Femur (tissue), 1 donor: ENCODE results near the gene WWC1.
A peak's percentile ranks its signal among the peaks of the same experiment; 100 is the strongest.

ENCODE experiments used
- DNase-seq: peaks from one replicate; pipeline ENCODE4 v3.0.0-alpha.2; 2017

The WWC1 gene

GRCh38 chr5:168291342-168291963, at the start of gene WWC1:
Gene WWC1 (plus strand): TSS chr5:168291645. CDS start chr5:168292153, 508 bp downstream.
- peak; percentile 48 for DNase-seq

- DNase-seq = no peak
Measured at GRCh38 chr5:168244838-168245559, 46.4 kb upstream of the WWC1 start.

- no peak for DNase-seq
Measured at GRCh38 chr5:168249923-168250322, 41.5 kb upstream of the WWC1 start.

- DNase-seq = no peak
Measured at GRCh38 chr5:168251259-168251658, 40.2 kb upstream of the WWC1 start.

- DNase-seq = no peak
Measured at GRCh38 chr5:168254013-168254693, 37.3 kb upstream of the WWC1 start.

GRCh38 chr5:168260353-168261226, 30.9 kb upstream of the WWC1 start:
- no peak for DNase-seq

- DNase-seq = peak; percentile 34
Measured at GRCh38 chr5:168261227-168261571, 30.2 kb upstream of the WWC1 start.

- no peak for DNase-seq
Measured at GRCh38 chr5:168262042-168262743, 29.3 kb upstream of the WWC1 start.

- no peak for DNase-seq
Measured at GRCh38 chr5:168263121-168263520, 28.3 kb upstream of the WWC1 start.

GRCh38 chr5:168266016-168266415, 25.4 kb upstream of the WWC1 start:
- no peak for DNase-seq

GRCh38 chr5:168268949-168269936, 22.2 kb upstream of the WWC1 start:
- DNase-seq = peak; percentile 93

- no peak for DNase-seq
Measured at GRCh38 chr5:168269937-168270330, 21.5 kb upstream of the WWC1 start.

- no peak for DNase-seq
Measured at GRCh38 chr5:168270476-168270875, 21.0 kb upstream of the WWC1 start.

- no peak for DNase-seq
Measured at GRCh38 chr5:168273056-168273980, 18.1 kb upstream of the WWC1 start.

GRCh38 chr5:168274406-168274805, 17.0 kb upstream of the WWC1 start:
- no peak for DNase-seq

GRCh38 chr5:168275940-168276339, 15.5 kb upstream of the WWC1 start:
- no peak for DNase-seq

GRCh38 chr5:168282120-168282519, 9.3 kb upstream of the WWC1 start:
- DNase-seq = no peak

GRCh38 chr5:168284809-168285208, 6.6 kb upstream of the WWC1 start:
- DNase-seq = no peak

GRCh38 chr5:168285696-168286095, 5.7 kb upstream of the WWC1 start:
- DNase-seq = no peak

- no peak for DNase-seq
Measured at GRCh38 chr5:168286386-168286785, 5.1 kb upstream of the WWC1 start.
